ENCODE data around the gene KCNA10.
"Not testable (repeated sequence)": the region's sequence is repeated elsewhere in the genome, so short reads cannot be mapped to it uniquely, and the experiment has no call there.

The KCNA10 gene

DNA sequence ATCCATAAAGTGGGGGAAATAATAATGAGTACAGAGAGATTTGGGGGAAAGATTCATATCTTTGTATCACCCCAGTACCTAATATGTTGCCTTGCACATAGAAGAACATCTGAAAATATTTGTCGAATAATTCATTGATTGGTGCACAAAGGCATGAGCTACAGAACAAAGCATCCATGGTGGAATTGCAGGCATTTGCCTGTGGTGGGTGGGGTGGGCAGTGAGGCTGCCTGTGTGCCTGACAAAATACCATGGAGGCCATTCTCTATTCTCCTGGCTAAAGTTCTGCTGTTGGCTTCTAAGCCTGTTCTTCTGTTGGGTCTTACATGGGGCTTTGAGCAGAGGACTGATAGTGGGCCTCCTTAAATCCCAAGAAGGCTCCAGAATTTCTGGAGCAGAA, 10.0 kb upstream of the KCNA10 start:
- DNase-seq = no peak

DNA sequence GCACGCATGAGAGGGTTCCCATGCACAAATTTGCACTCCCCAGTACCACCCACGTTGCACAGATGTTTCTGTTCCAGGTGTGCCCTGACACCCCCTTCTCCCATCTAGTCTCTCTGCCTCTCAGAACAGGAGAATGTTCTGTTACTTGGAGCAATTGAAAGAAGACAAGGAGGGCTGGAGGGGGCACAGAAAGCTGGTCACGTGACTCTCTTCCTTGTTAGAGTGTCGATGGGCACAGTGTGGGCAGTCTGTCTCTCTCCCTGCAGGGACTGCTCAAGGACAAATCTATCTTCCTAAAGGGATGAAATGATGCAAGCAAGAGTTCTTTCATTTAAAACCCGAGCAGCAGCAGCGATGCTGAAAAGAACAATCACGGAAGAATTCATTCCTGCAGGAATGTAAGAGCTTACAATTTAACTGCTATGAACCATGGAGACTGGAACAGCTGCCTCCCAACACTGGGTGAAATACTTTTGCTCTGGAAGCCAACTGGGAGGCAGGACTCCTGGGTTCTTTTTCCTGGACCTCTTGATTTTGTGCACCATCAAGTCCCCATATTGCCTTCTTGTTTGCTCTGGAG, 7.3 kb upstream of the KCNA10 start:
- no peak for DNase-seq

GRCh38 chr1:110525249-110525595, 6.2 kb upstream of the KCNA10 start:
- DNase-seq = no peak

DNA sequence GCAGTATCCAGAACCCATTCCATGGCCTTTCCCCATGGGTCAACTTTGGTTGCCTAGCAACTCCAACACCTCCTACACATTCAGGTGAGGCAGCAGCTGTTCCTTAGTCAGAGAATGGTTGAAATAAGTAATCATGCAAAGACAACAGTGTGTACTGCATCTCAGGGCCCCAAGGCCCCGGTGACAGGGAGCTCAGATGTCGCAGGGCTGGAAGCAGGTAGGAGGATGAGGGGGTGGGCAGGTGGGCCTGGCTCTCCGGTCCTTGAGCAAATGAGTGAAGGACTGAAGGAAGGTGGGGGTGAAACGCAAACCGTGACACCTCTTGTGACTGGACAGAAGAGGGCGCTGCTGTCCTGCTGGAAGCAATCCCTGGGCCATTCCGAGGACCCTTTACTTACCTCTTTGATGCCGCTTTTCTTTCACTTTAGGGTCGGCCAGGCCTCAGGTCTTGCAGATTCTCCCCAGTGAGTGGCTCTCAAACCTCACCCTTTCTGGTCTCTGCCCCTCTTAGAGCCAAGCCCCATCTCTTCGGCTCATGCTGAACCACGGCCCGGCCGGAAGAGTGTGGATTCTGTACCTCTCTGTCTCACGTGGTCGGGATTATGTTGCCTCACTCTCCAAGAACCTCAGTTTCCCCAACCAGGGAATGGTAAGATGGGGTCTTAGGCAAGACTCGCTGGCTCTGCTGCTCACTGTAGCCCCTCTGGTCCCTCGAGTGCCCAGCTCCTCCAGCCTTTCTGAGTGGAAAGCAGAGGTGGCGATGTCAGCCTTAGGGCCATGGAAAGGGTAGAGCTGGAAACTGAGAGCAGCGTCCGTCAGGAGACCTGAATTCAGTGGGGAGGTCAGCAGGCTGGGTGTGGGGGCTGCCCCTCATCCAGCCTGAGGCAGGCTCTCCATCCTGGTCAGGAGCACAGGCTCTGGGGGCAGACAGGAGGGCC, 5.6 kb upstream of the KCNA10 start:
- DNase-seq = peak; percentile 77

DNA sequence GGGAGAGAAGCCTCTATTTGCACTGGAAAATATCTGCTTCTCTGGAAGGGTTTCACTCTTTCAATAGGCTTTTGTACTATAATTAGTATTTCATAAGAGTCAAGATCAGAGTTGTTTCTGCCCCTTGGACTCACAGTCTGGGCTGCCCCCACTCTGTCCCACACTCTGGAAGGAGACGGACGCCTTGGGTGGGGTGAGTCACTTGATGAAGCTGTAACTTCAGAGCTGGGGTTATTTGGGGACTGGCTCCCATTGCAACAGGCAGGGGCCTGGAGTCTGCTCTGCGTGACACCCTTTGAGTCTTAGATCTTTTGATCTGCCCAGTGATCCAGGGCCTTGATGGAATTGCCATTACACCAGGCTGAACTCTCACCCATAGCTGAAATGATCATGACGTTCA, 4.0 kb upstream of the KCNA10 start:
- no peak for DNase-seq

GRCh38 chr1:110522560-110522959, 3.6 kb upstream of the KCNA10 start:
- no peak for DNase-seq

DNA sequence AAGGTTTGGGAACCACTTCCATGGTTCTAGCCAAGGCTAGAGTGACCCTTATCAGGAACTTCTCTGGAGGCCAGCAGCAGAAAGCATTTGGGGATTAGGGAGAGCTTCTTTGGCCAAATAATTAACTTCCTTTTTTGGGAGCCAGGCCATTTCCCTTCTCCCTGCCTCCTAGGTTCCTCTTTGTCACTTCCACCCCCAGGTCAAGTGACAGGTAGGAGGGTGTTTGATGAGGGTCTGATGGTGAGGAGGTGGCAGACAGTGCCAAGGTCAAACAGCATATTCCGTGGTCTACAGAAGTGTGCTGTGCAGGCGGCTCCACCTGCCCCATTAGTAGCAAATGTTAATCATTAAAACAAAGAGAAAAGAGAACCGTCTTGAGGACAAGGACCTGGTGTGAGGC, 1.9 kb upstream of the KCNA10 start:
- DNase-seq = no peak

- no peak for DNase-seq
Measured at GRCh38 chr1:110515891-110516290, 3.1 kb downstream of the KCNA10 start.

DNA sequence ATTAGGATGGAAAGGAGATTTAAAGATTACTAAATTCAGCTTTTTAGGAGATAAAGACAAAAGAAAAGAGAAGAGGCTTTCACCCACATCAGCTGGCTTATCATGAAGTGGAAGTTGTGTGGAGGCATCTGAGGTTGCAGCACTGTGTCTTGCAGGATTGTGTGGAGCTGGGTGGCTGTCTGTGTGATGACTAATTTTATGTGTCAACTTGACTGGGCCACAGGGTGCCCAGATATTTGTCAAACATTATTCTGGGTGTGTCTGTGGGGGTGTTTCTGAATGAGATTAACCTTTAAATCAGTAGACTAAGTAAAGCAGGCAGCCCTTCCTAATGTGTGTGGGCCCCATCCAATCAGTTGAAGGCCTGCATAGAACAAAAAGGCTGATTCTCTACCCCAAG, 3.9 kb downstream of the KCNA10 start:
- no peak for DNase-seq

GRCh38 chr1:110513511-110513910, 5.5 kb downstream of the KCNA10 start:
- peak; percentile 39 for DNase-seq

DNA sequence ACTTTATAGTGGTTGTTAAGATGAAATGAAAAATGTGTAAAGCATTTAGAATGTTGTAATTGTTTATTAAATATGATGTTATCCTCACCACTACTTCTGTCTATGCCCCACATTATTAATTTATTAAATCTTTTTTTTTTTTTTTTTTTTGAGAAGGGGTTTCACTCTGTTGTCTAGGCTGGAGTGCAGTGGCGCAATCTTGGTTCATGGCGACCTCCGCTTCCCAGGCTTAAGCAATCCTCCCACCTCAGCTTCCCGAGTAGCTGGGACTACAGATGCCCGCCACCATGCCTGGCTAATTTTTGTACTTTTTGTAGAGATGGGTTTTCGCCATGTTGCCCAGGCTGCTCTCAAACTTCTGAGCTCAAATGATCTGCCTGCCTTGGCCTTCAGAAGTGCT, 7.5 kb downstream of the KCNA10 start:
- no peak for DNase-seq

DNA sequence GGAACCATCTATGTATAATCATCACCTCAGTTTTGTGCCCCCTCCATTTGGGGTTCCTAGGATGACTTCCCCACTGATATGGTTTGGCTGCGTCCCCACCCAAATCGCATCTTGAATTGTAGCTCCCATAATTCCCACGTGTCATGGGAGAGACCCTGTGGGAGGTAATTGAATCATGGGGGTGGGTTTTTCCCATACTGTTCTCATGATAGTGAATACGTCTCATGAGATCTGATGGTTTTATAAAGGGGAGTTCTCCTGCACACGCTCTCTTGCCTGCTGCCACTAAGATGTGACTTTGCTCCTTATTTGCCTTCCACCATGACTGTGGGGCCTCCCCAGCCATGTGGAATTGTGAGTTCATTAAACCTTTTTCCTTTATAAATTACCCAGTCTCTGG, 8.1 kb downstream of the KCNA10 start:
- not testable (repeated sequence) for DNase-seq

DNA sequence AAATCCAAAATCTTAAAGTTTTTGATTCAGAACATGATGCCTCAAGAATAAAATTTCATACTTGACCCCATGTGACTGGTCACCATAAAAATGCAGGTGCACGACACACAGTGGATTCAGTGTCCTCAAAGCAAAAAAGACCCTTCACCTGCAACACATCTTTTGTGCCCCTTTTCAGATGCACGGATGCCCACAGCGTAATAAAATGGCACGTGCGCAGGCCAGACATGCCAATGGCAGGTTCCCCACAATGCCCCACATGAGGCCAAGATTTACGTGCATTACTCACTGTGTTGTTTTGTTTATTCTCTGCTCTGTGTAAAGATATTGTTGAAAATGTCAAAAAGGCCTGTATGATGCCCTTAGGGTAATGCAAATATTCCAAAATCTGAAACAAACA, 9.3 kb downstream of the KCNA10 start:
- no peak for DNase-seq

- DNase-seq = no peak
Measured at GRCh38 chr1:110508028-110508940, 10.7 kb downstream of the KCNA10 start.

- no peak for DNase-seq
Measured at GRCh38 chr1:110506541-110506940, 12.4 kb downstream of the KCNA10 start.

DNA sequence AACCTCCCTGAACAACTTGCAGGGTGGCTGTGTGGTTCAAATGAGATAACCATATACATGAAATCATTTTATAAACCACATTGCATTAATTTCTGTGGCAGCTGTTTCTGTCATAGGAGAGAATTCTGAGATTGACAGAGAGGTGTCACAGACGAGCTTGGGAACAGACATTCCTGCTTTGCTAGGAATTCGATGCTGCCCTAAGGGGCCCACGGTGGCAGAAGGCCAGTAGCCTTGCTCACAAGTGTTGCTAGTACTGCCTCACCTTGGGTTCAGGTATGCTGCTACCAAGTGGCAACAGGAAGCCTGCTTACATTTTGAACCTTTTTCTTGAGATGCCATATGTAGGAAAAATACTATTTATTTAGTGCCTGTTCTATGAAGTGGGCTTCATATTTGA, 13.4 kb downstream of the KCNA10 start:
- DNase-seq = no peak

GRCh38 chr1:110504226-110504625, 14.7 kb downstream of the KCNA10 start:
- no peak for DNase-seq

DNA sequence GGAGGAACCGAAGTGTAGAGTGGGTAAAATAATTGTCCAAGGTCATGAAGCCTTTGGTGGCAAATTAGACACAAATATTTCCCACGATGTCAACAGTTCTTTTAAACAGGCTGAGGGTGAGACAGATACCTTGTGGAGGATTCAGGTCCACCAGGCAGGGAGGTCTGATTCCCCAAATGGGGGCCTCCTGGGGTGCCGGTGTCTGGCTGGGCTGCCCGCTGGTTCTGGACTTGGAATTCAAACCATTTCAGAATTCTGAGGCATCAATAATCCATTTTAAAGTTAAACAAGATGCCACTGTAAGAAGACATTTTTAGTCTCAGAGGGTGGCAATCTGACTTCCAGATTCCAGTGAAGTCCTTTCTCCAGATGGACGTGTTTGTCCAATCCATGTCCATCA, 15.5 kb downstream of the KCNA10 start:
- DNase-seq = no peak

DNA sequence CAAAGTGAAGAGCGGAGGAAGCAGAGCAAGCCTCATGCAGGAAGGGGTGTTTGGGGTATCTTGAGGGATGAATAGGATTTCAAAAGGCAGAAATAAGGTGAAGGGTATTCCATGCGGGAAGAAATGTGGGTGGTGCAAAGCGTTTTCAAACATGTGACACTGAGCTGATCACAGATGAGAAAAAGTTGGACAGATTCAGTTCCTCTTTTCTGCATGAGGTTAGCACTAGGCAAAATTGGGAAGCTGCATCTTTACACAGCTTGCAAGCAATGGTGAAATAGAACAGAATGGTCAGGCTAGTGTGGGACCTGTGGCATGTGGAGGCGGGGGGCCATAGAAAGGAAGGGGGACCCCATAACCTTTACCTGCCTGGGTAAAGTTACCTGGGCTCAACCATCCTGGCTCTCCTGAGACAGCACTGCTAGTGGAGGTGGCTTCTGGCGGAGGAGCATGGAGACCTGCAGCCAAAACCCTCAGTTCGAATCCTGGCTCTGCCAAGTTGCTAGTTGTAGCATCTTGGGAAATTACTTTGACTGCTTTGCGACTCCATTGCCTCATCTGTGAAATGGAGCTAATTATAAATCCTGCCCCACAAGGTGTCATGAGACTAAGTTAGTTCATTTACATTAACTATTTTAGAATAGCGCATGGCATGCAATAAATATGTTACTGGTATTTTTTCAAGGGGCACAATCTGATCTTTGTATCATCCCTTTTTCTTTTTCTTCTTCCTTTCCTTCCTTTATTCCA, 16.4 kb downstream of the KCNA10 start:
- DNase-seq = no peak

GRCh38 chr1:110501488-110502132, 17.4 kb downstream of the KCNA10 start:
- no peak for DNase-seq

- no peak for DNase-seq
Measured at GRCh38 chr1:110498270-110498669, 20.7 kb downstream of the KCNA10 start.

DNA sequence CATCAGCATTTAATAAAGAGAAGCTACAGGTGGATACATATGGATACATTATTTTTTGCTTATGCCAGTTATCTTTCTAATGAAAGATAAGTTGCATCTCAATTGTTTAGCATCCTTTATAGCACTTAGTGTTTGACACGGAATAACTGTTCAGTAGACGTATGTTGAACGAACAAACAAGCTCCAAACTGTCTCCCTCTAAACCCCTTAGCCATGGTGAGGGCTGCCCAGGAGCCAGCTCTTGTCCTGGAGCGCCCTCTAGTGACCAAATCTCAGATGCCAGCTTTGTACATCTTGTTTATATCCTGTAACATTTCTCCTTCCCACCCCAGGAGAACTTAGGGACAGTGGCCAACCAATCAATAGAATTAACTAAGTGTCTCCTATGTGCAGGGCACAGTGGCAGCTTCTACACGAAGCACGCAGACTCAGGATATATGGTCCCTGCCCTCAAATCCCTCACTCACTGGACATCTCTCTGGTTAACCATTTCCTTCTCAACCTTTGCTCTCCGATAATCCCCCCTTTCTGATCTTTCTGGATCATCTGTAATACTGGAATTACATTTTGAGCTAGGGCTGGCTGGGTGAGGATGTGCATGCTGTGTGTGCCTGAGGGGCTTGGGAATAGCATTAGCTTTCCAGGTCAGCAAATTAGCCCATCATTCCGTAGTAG, 22.9 kb downstream of the KCNA10 start:
- peak; percentile 87 for DNase-seq
